DLD1 (cell line): Measurements from ENCODE around the gene FAM163B.

Source experiments
- in situ Hi-C: cut with HindIII; loops from 2 replicates; pipeline ENCODE4 v1.10.0; 2017; ENCODE audit warnings: low sequenced_read_pairs

FAM163B gene

DNA sequence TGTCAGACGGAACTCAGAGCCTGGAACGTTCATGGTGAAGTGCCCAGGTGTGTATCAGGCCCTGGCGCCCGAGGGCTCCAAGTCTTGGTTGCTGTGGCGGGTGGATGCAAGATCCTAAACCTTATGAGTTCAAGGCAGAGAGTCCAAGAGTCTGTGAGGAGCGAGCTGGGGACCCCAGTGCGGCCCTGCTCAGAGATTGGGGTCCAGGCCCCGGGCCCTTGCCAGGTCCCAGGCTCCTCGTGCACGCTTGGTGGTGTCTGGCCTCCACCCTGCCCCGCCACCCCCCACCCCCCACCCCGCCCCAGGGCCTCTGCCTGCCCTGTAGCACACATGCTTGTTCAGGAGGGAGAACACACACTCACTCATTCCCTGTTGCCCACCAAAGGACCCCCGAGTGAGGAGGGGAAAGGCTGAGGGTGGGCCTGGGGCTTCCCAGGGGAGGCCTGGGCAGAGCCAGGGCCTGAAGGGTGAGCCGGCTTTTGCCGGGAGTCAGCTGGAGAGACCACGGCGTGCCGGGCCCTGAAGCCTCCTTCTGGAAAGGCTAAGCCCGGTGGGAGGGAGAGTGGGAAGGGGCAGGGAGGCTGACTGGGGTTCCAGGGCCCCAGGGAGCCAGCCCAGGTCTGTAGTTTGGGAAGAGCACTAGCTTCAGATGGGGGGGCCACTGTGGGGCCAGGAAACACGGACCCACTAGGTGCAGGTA lies 37.1 kb downstream of the FAM163B start:
- in situ Hi-C loops, result loop anchor here (25.0 kb wide), 1 partner anchor 90 kb away; no protein-coding TSS in a partner anchor

DNA sequence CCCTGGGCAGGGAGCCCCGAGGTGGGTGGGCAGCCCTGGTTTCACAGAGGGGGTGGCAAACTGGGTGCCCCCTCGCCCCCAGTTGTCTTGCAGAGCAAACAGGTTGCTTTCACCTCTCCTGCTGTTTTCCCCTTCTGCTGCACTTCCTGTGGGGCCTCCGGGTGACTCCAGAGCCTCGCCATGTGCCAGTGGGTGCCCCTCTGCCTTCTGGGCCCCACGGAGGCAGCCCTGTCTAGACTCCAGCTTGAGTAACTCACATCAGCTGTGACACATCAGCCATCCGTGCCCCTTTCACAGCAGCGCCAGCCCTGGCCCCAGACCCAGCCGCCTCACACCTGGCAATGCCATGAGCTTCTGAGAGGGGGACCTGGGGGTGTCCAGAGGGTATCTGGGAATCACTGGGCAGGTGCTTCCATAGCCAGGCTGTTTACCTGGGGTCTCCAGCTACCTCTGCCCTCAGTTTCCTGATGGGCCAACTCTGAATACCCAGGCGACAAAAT lies 37.7 kb downstream of the FAM163B start:
- in situ Hi-C loops, result loop anchor here (25.0 kb wide), 1 partner anchor 91 kb away; no protein-coding TSS in a partner anchor

DNA sequence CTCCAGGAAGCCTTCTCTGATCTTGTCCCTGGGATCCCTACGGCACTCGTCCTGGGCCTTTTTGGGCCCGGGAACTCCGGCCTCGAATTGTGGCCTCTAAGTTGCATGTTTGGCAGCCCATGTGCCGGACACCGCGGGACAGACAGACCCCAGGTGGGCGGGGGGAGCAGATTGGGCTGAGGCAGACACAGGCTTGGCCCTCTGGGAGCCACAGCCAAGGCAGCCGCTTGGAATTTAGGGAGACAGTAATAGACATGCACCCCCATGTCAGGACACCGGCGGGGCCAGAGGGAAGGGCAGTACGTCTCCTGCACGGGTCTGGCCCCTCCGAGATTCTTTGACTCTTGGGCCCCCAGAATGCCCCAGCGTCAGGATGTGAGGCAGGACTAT lies 38.5 kb downstream of the FAM163B start:
- in situ Hi-C loops, result loop anchor here (25.0 kb wide), 1 partner anchor 92 kb away; no protein-coding TSS in a partner anchor

DNA sequence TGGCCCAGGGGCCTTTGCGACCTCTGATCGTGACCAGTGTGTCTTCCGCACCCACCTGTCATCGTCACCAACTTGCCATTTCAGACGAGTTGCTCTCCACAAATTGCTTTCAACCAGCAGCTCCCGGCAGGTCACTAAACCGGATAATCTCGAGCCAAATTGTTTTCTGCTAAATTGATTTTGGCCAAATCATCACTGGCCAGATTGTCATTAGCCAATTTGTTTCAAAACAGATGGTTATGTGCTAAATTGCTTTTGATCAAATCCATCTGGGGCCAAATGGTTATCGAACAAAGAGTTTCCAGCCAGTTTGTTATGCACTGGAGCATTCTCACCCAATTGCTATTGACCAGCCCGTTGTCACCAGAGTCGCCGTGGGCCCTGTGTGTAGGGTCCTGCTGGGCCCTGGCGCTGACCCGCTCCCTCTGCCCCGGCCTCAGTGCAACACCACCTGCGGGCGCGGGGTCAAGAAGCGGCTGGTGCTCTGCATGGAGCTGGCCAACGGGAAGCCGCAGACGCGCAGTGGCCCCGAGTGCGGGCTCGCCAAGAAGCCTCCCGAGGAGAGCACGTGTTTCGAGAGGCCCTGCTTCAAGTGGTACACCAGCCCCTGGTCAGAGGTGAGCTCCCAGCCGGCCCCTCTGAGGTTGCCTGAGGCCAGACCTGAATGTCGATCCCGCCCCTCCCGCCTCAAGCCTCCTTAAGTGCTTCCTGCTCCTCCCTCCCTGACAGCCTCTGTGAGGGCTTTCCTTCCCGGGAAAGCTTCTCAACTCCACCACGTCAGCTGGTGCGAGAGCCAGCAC lies 39.1 kb downstream of the FAM163B start:
- in situ Hi-C loops, result loop anchor here (25.0 kb wide), 1 partner anchor 92 kb away; no protein-coding TSS in a partner anchor

DNA sequence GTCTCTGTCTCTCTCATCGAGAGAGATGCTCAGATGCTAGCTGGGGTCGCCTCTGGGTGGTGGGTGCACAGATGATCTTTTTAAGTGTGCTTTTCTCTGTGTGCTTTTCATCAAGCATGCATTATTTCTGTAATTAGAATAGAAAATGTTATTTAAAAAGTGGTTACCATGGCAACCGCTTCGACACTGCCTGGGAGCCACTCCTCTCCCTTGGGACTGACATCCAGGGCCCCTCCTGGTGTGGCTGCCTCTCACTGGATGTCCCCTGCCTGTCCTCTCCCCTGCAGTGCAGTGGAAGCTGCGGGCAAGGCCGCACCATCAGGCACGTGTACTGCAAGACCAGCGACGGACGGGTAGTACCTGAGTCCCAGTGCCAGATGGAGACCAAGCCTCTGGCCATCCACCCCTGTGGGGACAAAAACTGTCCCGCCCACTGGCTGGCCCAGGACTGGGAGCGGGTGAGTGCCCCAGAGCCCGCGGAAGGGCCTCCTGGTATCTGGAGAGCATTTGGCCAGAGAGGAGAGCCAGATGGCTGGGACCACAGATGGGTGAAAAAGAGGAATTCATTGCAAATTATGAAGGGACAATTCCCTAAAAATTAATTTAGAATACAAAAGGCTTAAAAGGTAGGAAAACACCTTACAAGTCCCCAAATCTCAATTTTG lies 39.9 kb downstream of the FAM163B start:
- in situ Hi-C loops, result loop anchor here (25.0 kb wide), 1 partner anchor 93 kb away; no protein-coding TSS in a partner anchor

DNA sequence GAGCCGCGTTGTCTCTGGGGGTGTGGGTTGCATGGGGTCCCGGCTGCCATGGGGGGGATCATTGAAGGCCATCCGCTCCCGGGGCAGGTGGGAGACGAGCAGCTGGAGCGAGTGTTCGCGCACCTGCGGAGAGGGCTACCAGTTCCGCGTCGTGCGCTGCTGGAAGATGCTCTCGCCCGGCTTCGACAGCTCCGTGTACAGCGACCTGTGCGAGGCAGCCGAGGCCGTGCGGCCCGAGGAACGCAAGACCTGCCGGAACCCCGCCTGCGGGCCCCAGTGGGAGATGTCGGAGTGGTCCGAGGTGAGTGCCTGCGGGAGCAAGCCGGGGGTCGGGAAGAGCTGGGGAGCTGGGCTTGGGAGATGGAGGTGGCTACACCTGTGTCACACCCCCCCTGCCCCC lies 41.0 kb downstream of the FAM163B start:
- in situ Hi-C loops, result loop anchor here (25.0 kb wide), 1 partner anchor 94 kb away; no protein-coding TSS in a partner anchor

DNA sequence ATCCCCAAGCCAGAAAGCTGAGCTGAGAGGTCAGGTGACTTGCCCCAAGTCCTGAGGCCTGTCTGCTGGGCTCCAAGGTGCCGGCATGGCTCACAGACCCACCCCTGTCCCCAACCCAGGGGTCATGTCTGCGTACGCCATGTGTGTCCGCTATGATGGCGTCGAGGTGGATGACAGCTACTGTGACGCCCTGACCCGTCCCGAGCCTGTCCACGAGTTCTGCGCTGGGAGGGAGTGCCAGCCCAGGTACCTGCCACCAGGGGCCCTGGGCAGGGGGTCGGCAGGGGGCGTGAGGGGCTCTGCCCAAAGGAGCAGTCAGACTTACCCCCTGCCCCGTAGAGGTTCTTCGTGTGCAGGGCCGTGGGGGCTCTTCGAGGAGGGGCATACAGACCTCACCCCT lies 42.4 kb downstream of the FAM163B start:
- in situ Hi-C loops, result loop anchor here (25.0 kb wide), 1 partner anchor 95 kb away; no protein-coding TSS in a partner anchor

DNA sequence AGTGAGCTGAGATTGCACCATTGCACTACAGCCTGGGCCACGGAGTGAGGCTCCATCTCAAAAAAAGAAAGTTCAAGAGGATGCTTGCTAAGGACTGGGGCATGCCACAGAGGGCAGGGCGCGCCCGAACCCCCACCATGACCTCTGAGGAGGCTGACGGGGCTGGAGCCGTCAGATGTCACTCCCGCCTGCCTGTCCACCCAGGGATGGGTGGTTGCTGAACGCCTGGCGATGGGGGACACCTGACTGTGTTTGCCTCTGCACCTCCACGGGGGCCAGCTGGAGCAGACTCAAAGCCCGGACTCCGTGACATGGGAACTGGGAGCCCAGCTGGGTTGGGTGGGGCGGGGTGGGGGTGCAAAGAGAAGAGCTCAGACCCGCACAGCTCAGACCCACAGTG lies 42.8 kb downstream of the FAM163B start:
- in situ Hi-C loops, result loop anchor here (25.0 kb wide), 1 partner anchor 96 kb away; no protein-coding TSS in a partner anchor

DNA sequence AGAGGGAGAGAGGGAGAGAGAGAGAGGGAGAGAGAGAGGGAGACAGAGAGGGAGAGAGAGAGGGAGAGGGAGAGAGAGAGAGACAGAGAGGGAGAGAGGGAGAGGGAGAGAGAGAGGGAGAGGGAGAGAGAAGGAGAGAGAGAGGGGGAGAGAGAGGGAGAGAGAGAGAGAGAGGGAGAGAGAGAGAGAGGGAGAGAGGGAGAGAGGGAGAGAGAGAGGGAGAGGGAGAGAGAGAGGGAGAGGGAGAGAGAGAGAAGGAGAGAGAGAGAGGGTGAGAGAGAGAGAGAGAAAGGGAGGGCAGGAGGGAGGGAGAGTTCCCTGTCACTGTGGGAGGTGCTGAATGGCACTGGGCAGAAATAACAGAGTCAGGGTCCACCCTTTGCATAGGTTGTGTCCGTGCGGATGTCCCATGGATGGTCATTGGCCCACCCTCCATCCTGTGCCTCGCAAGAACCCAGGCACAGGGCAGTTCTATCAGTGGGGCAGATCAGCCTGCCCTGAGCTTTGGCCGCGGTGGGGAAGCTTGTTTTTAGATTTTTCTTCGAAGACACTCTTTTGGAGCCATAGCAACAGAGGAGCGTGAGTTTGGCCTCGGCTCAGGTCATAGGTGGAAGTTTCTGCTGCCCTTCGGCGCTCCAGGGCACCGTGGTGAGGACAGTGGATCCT lies 44.6 kb downstream of the FAM163B start:
- in situ Hi-C loops, result loop anchor here (25.0 kb wide), 1 partner anchor 98 kb away; no protein-coding TSS in a partner anchor

DNA sequence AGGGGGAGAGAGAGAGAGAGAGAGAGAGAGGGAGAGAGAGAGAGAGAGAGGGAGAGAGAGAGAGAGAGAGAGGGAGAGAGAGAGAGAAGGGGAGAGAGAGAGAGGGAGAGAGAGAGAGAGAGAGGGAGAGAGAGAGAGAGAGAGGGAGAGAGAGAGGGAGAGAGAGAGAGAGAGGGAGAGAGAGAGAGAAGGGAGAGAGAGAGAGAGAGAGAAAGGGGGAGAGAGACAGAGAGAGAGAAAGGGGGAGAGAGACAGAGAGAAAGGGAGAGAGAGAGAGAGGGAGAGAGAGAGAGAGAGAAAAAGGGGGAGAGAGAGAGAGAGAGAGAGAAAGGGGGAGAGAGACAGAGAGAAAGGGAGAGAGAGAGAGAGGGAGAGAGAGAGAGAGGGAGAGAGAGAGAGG lies 45.4 kb downstream of the FAM163B start:
- in situ Hi-C loops, result loop anchor here (25.0 kb wide), 1 partner anchor 98 kb away; no protein-coding TSS in a partner anchor

DNA sequence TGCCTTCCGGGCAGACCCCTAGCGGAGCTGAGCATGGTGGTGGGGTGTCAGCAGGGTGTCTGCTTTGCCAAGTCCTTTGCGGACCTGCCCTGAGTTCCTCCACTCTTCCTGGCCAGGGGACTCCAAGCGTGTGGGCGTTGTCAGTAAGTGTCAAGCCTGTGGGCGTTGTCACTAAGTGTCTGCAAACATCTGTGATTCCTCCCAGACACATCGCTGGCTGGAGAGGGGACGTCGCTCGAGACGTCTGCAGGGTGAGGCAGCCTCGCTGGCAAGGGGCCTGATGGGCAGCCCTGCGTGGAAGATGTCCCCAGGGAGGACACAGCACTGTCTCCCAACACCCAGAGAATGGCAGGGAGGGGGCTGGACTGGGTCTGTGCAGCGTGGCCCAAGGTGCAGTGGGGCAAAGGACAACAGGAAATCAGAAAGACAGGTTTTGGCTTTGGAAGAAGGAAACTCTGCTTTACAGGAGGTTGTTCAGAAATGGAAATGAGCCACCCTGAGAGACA lies 45.8 kb downstream of the FAM163B start:
- in situ Hi-C loops, result loop anchor here (25.0 kb wide), 1 partner anchor 99 kb away; no protein-coding TSS in a partner anchor

DNA sequence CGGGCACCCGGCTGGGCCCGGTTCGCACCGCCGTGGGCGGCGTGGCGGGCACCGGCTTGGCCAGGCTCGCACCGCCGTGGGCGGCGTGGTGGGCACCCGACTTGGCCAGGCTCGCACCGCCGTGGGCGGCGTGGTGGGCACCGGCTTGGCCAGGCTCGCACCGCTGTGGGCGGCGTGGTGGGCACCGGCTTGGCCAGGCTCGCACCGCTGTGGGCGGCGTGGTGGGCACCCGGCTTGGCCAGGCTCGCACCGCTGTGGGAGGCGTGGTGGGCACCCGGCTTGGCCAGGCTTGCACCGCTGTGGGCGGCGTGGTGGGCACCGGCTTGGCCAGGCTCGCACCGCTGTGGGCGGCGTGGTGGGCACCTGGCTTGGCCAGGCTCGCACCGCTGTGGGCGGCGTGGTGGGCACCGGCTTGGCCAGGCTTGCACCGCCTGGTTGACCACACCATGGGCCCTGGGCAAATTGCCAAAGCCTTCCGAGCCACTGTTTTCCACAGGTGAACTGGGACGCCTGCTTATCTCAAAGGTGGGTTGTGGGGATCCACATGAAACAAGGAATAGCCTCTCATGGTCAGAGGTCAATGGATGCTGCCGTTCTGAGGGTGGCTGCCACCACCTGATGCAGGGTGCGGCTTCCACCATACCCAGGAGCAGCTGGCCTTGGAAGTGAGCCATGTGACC lies 46.4 kb downstream of the FAM163B start:
- in situ Hi-C loops, result loop anchor here (25.0 kb wide), 1 partner anchor 100 kb away; no protein-coding TSS in a partner anchor

DNA sequence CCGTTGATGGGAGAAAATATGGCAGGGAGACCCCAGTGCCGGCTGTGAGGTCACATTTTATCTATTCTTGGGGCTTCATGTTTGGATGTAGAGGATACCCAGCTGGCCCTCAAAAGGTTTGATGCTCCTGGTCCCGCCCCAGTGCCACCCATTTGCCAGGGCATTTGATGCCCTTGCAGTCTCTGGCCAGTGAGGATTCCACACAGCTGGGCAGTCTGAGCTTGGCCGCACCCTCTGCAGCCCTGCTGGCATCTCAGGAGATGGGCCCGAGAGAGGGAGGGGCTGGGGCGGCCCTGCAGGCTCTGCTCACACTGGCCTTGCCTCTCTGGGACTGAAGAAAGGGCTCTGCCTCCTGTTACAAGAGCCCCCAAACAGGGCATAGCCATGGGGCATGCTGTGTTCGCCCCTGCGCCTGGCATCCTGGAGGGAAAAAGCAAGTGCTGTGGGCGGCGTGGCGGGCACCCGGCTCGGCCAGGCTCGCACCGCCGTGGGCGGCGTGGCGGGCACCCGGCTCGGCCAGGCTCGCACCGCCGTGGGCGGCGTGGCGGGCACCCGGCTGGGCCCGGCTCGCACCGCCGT lies 47.1 kb downstream of the FAM163B start:
- in situ Hi-C loops, result loop anchor here (25.0 kb wide), 1 partner anchor 100 kb away; no protein-coding TSS in a partner anchor

DNA sequence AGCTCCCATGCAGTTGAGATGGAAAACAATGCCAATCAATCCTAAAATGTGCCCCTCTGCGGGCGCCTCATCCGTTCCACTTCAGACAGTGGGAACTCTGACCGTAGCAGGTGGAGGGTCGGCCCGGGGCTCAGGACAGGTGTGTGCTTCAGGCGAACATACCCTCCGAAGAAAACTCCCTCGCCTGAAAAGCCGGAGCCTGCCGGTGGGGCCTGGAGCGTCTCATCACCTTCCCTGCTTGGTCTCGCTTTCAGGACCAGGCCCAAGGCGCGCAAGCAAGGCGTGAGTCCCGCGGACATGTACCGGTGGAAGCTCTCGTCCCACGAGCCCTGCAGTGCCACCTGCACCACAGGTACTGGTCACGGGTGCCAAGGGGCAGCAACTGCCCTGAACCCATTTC lies 48.2 kb downstream of the FAM163B start:
- in situ Hi-C loops, result loop anchor here (25.0 kb wide), 1 partner anchor 101 kb away; no protein-coding TSS in a partner anchor

DNA sequence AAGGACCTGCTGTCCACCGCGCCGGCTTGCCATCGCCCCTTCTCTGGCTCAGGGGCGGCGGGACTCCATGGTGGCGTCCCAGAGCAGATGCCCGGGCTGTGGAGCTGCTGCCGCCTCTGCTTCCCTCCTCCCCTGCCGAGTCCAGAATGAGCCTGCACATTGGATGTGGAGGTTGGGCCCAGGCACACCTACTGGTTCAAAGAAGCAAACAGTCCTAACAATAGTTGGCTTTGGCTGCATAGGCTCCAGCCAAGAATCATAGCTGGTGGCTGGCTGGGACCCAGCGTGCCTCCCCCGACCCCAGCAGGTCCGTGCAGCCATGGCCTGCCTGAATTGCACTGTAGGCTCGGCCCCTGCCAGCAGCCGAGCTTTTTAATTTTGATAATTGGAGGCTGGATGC lies 48.9 kb downstream of the FAM163B start:
- in situ Hi-C loops, result loop anchor here (25.0 kb wide), 1 partner anchor 102 kb away; no protein-coding TSS in a partner anchor

DNA sequence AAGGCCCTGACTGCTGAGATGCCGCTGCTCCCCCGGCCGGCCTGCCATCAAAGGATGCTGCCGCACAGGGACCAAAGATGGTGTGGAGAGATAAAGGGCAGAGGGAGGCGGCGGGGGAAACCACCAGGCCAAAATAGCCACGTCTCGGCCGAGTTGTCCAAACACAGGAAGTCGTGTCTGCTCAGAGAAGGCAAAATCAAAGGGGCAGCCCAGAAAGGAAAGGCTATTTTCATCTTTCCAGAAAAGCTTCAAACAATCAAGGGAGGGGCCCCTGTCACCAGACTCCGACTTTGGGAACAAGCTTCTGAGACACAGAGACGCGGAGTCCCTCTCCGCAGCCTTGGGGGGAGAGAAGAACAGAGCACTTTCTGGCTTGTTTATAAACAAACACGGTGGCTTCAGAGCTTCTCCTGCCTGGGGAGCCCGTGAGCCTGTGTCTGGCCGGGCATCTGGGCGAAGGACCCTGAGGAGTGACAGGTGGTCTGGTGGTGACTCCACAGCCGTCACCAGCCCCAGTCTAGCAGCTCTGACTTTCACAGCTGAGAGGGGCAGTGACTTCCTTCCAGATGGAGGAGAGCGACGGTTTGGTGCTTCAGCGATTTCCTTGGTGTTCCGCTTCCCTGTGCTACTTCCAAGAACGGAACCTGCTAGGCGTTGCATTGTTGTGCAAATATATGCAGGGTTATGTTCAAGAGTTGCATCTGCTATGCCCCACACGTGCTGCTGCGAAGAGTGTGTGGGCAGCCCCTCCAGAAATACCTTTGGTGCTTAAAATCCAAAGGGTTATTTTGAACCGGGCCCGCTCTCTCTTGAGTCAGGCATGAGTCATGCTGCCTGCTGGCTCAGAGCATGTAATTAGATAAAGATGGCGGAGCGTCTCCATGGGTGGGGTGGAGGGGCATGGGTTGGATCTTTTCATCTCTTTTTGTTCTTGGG lies 50.7 kb downstream of the FAM163B start:
- in situ Hi-C loops, result loop anchor here (25.0 kb wide), 1 partner anchor 104 kb away; no protein-coding TSS in a partner anchor

DNA sequence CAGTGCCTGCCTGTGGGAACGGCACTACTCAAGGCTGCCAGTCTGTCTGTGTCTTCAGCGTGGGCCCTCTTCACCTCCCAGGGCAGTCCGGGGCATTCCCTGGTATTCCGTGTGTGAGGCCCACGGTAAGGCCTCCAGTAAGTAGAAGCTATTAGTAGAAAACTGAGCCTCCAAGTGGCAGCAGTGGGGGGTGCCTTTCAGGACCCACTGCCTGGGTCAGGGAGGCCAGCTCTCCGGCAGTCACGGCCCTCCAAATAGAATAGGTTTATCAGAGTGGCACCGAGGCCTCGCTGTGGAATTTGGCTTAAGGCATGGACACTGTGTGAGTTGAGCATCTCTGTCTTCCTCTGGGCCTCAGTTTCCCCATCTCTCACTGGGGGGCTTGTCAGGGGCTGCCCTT lies 51.6 kb downstream of the FAM163B start:
- in situ Hi-C loops, result loop anchor here (25.0 kb wide), 1 partner anchor 105 kb away; no protein-coding TSS in a partner anchor
